Naive thymus-derived CD4-positive, alpha-beta T cell (primary cell): ENCODE results near the gene CMPK1. TPM values are rescaled to one million over a fixed set of nuclear protein-coding genes. Genes with fewer than 3 reads are reported as not detected.

Experiments
- ATAC-seq: fragments of 150-1000 bp; cut with Tn5 transposase; 2 replicates; pipeline ENCODE4 v1.10.0; 2021; ENCODE audit warnings: mild to moderate bottlenecking, moderate library complexity
- CTCF ChIA-PET: fragments of 350-600 bp; sonication (Branson Sonifier 250); formaldehyde crosslinking; loops from one replicate; lab custom pipeline; 2021; ENCODE audit warnings: antibody characterized with exemption; lab: Charles Lee
- POLR2A ChIA-PET: fragments of 350-600 bp; sonication (Branson Sonifier 250); formaldehyde crosslinking; loops from one replicate; lab custom pipeline; 2021; ENCODE audit warnings: antibody characterized with exemption, inconsistent platforms; lab: Charles Lee
- DNase-seq, 9 donors: peaks; one replicate each; pipeline versions ENCODE4 v3.0.0 to v3.0.0-alpha.2; 2020 to 2022; ENCODE audit warnings: mixed read lengths in 1 of 9
- H3K27ac ChIP-seq: one replicate; pipeline ENCODE4 v1.7.0; 2013; ENCODE audit warnings: mild to moderate bottlenecking, low read depth, low read length, moderate library complexity
- H3K27me3 ChIP-seq, 2 donors: one replicate each; pipeline ENCODE4 v1.7.0; 2013; ENCODE audit warnings: low read length in 2 of 2, mild to moderate bottlenecking in 2 of 2, moderate library complexity in 2 of 2; ENCODE audit not compliant: control insufficient read depth in 2 of 2, insufficient read depth in 2 of 2
- H3K36me3 ChIP-seq, 3 experiments: 1 replicate in 2 of 3; 2 replicates in 1 of 3; pipeline ENCODE4 v1.7.0; 2013; ENCODE audit warnings: low read length in 3 of 3, mild to moderate bottlenecking in 3 of 3, moderate library complexity in 1 of 3; ENCODE audit not compliant: insufficient read depth in 3 of 3, control insufficient read depth in 2 of 3
- H3K4me1 ChIP-seq, 2 donors: one replicate each; pipeline ENCODE4 v1.7.0; 2013; ENCODE audit warnings: low read length in 2 of 2, mild to moderate bottlenecking in 2 of 2, moderate library complexity in 1 of 2; ENCODE audit not compliant: control insufficient read depth in 2 of 2, insufficient read depth in 2 of 2
- H3K4me3 ChIP-seq: 2 replicates; pipeline ENCODE4 v1.7.0; 2013; ENCODE audit warnings: mild to moderate bottlenecking, low read length
- H3K9me3 ChIP-seq, 3 experiments: 1 replicate in 2 of 3; 2 replicates in 1 of 3; pipeline ENCODE4 v1.7.0; 2013; ENCODE audit warnings: low read length in 3 of 3; ENCODE audit not compliant: control insufficient read depth in 2 of 3
- H3K27ac Mint-ChIP-seq, 9 donors: one replicate each; pipeline ENCODE4 v1.8.0; 2020 to 2022; ENCODE audit warnings: mixed read lengths in 9 of 9, mild to moderate bottlenecking in 8 of 9, moderate library complexity in 5 of 9, inconsistent platforms in 2 of 9
- H3K27me3 Mint-ChIP-seq, 5 donors: one replicate each; pipeline ENCODE4 v1.8.0; 2021 to 2022; ENCODE audit warnings: mixed read lengths in 5 of 5, mild to moderate bottlenecking in 1 of 5
- H3K36me3 Mint-ChIP-seq, 5 donors: one replicate each; pipeline ENCODE4 v1.8.0; 2020 to 2022; ENCODE audit warnings: mixed read lengths in 5 of 5, mild to moderate bottlenecking in 3 of 5, inconsistent platforms in 1 of 5
- H3K4me1 Mint-ChIP-seq, 7 donors: one replicate each; pipeline ENCODE4 v1.8.0; 2020 to 2022; ENCODE audit warnings: mixed read lengths in 7 of 7, mild to moderate bottlenecking in 3 of 7, inconsistent platforms in 1 of 7
- H3K4me3 Mint-ChIP-seq, 10 donors: one replicate each; pipeline ENCODE4 v1.8.0; 2020 to 2022; ENCODE audit warnings: mild to moderate bottlenecking in 10 of 10, mixed read lengths in 10 of 10, moderate library complexity in 6 of 10, inconsistent platforms in 2 of 10
- H3K9me3 Mint-ChIP-seq, 11 donors: one replicate each; pipeline ENCODE4 v1.8.0; 2020 to 2022; ENCODE audit warnings: mixed read lengths in 11 of 11, mild to moderate bottlenecking in 4 of 11, inconsistent platforms in 1 of 11, moderate library complexity in 1 of 11
- intact Hi-C, 2 donors: fragments of 100-400 bp; cut with micrococcal nuclease; formaldehyde crosslinking; loops; one replicate each; pipeline ENCODE4 v1.15.1; 2023
- polyA plus RNA-seq, 2 donors: library from polyadenylated mRNA; unstranded; fragments of 300-500 nt; fragmentation: Illumina TruSeq; gene quantifications; one replicate each; pipeline ENCODE4 v1.2.3, GENCODE V29; 2021
- total RNA-seq, 6 experiments: library from RNA in 5 of 6; stranded (reverse) in 5 of 6; gene quantifications; 1 replicate in 5 of 6; 2 replicates in 1 of 6; pipeline ENCODE4 v1.2.3 and lab custom pipeline; 2021 to 2026

The CMPK1 gene
- total and polyA plus RNA-seq, 7 experiments from 2014 or later, result 83.2 to 159 (median 134) TPM

DNA sequence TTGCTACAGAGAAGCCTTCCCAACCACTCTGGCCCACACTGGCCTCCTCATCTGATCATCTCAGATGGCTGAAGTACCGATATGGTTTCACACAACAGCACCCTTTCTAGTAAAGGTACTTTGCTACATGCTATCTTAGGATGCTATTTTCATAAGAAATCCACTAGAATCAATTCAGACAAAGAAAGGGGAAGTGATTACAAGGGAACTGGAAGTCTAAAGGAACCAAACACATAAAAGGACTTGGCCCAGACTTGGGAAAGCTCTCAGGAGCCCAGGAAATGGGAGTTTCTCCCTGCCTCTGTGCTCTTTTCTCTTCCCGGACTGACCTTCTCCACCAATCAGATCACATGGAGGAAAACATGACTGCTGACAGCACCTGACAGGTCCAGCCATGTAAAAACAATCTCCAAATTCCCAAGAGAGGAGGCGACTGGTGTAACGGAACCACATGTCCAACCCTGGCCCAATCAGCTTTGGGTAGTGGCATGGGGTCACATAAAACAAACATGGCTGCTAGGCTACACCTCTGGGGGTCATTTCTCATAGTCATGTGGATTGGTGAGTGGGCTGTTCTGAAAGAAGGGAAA lies 69.8 kb downstream of the CMPK1 start:
- DNase-seq, result no peak

DNA sequence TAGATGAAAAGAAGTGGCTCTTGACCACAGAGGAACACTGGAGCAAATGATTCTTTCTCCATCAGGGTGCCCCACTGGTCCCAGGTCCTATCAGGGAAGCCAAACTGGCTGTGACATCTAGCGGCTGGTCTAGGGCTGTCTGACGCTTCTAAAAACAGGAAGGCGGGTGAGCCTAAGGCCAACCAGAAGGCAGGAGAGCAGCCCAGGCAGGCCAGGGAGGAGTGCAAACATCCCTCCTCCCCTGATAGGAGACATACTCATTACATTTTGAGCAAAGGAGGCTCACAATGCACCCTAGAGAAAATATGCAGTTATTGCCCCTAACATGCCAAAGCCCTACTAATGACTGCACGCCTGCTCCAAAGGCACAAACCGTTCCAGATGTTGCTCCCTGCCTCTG lies 72.1 kb downstream of the CMPK1 start:
- intact Hi-C loops, result no loop called here
- Mint-ChIP-seq H3K27ac (no peak overlapping the region), H3K36me3 (no peaks in the 10 kb centered on the region), H3K27me3 (peaks cover 15 to 42% (median 25%) of the 10 kb centered on the region in 5 donors), H3K9me3 (no peaks in the 10 kb centered on the region), H3K4me3 (no peak overlapping the region), H3K4me1 (no peaks in the 10 kb centered on the region)
- H3K27me3 ChIP-seq, result no peaks in the 10 kb centered on the region
- ChIA-PET CTCF (no interaction called here), POLR2A (no interaction called here)
- ATAC-seq (no peak), DNase-seq (no peak)
- H3K9me3 ChIP-seq, result no peaks in the 10 kb centered on the region
- H3K4me1 ChIP-seq, result no peaks in the 10 kb centered on the region
- no peak overlapping the region for H3K4me3 ChIP-seq
- no peaks in the 10 kb centered on the region for H3K36me3 ChIP-seq
- no peak overlapping the region for H3K27ac ChIP-seq

More for the DNA sequence above, 69.8 kb downstream of the CMPK1 start:
- Mint-ChIP-seq H3K4me3 (no peak overlapping the region), H3K9me3 (no peaks in the 10 kb centered on the region), H3K36me3 (no peaks in the 10 kb centered on the region), H3K27ac (no peak overlapping the region), H3K27me3 (peaks cover 16 to 38% (median 29%) of the 10 kb centered on the region in 5 donors), H3K4me1 (no peaks in the 10 kb centered on the region)
- ATAC-seq, result no peak
- ChIA-PET CTCF (no interaction called here), POLR2A (no interaction called here)
- no peaks in the 10 kb centered on the region for H3K9me3 ChIP-seq
- H3K4me3 ChIP-seq, result no peak overlapping the region
- intact Hi-C loops, result no loop called here
- no peaks in the 10 kb centered on the region for H3K36me3 ChIP-seq
- H3K27ac ChIP-seq, result no peak overlapping the region
- H3K27me3 ChIP-seq, result no peaks in the 10 kb centered on the region
- H3K4me1 ChIP-seq, result no peaks in the 10 kb centered on the region

GRCh38 chr1:47406966-47407365 lies 73.4 kb downstream of the CMPK1 start:
- Mint-ChIP-seq H3K27ac (no peak overlapping the region), H3K27me3 (peaks cover 13 to 40% (median 16%) of the 10 kb centered on the region in 5 donors), H3K36me3 (no peaks in the 10 kb centered on the region), H3K4me3 (no peak overlapping the region), H3K9me3 (no peaks in the 10 kb centered on the region), H3K4me1 (no peaks in the 10 kb centered on the region)
- ChIA-PET CTCF (no interaction called here), POLR2A (interaction anchor here (0.7 kb wide), 1 partner anchor 131 kb away, joined by 3 read pairs; no protein-coding TSS in a partner anchor)
- DNase-seq (no peak), ATAC-seq (no peak)
- intact Hi-C loops, result no loop called here
- Histone ChIP-seq H3K4me3 (no peak overlapping the region), H3K27ac (no peak overlapping the region), H3K36me3 (no peaks in the 10 kb centered on the region), H3K4me1 (no peaks in the 10 kb centered on the region), H3K9me3 (no peaks in the 10 kb centered on the region), H3K27me3 (no peaks in the 10 kb centered on the region)

DNA sequence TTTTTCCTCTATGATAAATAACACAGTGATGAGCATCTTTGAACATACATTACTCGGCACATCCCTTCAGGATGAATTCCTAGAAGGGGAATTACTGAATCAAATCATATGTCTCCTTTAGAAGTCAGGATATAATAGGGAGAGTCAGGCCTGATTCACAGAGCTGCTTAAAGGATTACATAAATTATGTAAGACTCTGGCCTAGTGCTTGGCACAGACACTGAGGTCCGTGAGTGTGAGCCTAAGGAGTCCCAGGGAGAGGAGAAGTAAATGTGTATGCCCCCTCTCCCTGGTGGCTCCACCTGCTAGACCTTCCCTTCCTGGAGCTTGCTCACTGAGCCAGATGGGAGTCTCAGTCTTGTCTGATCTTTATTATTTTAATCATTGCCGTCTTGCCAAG lies 73.9 kb downstream of the CMPK1 start:
- H3K4me3 Mint-ChIP-seq, result no peak overlapping the region
- no peak for DNase-seq
- H3K4me3 ChIP-seq, result no peak overlapping the region
- no peaks in the 10 kb centered on the region for H3K9me3 Mint-ChIP-seq
- no peaks in the 10 kb centered on the region for H3K27me3 ChIP-seq
- no peaks in the 10 kb centered on the region for H3K9me3 ChIP-seq
- H3K27me3 Mint-ChIP-seq, result peaks cover 11 to 35% (median 14%) of the 10 kb centered on the region in 5 donors
- H3K27ac ChIP-seq, result no peak overlapping the region
- no peaks in the 10 kb centered on the region for H3K4me1 Mint-ChIP-seq
- no peaks in the 10 kb centered on the region for H3K36me3 ChIP-seq
- intact Hi-C loops, result no loop called here
- no peak overlapping the region for H3K27ac Mint-ChIP-seq
- H3K36me3 Mint-ChIP-seq, result no peaks in the 10 kb centered on the region
- CTCF ChIA-PET, result no interaction called here
- H3K4me1 ChIP-seq, result no peaks in the 10 kb centered on the region
- ATAC-seq, result no peak
- POLR2A ChIA-PET, result interaction anchor here (0.7 kb wide), 1 partner anchor 131 kb away, joined by 3 read pairs; no protein-coding TSS in a partner anchor

DNA sequence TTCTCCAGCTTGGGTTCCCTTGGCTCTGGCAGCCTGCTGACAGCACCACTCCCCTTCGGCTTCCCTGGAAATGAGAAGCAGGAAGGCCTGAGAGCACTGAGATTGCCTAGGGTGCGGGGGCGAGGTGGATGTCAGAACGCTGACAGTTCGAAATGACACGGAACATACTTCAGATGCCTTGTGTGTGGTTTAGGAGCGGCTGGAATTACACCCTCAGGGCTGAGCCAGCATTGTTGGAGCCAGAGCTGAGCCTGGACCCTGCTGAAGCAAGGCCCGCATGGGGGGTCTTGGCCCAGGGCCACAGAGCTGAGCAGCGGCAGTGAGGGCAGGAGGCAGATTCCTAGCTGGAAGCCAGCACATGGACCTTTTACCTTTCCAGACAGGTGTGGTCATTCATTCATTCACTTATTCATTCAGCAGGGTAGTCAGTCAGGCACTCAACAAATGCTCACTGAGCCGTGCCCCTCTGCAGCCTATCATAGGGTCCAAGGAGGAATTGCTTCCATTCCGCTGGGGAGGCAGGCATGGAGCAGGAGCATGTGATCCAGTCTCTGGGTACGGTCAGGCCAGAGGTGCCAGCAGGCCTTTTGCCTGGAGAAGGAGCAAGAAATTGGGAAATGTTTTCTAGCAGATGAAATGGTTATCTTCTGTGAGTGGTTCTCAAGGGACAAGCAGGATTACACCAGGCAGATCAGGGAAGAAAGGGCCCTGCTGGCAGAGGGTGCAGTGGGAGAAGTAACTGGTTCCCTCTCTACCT lies 75.9 kb downstream of the CMPK1 start:
- H3K4me1 ChIP-seq, result no peaks in the 10 kb centered on the region
- no peak overlapping the region for H3K4me3 ChIP-seq
- no peaks in the 10 kb centered on the region for H3K4me1 Mint-ChIP-seq
- H3K36me3 ChIP-seq, result no peaks in the 10 kb centered on the region
- DNase-seq (no peak), ATAC-seq (no peak)
- H3K27ac ChIP-seq, result no peak overlapping the region
- intact Hi-C loops, result no loop called here
- H3K27me3 ChIP-seq, result no peaks in the 10 kb centered on the region
- H3K4me3 Mint-ChIP-seq, result no peak overlapping the region
- H3K9me3 ChIP-seq, result no peaks in the 10 kb centered on the region
- CTCF ChIA-PET, result no interaction called here
- H3K9me3 Mint-ChIP-seq, result no peaks in the 10 kb centered on the region
- POLR2A ChIA-PET, result no interaction called here
- no peaks in the 10 kb centered on the region for H3K36me3 Mint-ChIP-seq
- H3K27ac Mint-ChIP-seq, result no peak overlapping the region
- H3K27me3 Mint-ChIP-seq, result peaks cover 20 to 42% (median 25%) of the 10 kb centered on the region in 5 donors

- CTCF ChIA-PET, result no interaction called here
Observed at GRCh38 chr1:47410068-47410455, 76.5 kb downstream of the CMPK1 start.

More at GRCh38 chr1:47410068-47410455, 76.5 kb downstream of the CMPK1 start:
- no peak overlapping the region for H3K27ac Mint-ChIP-seq
- Histone ChIP-seq H3K36me3 (no peaks in the 10 kb centered on the region), H3K27ac (no peak overlapping the region), H3K4me1 (no peaks in the 10 kb centered on the region), H3K9me3 (no peaks in the 10 kb centered on the region), H3K27me3 (no peaks in the 10 kb centered on the region), H3K4me3 (no peak overlapping the region)
- no peaks in the 10 kb centered on the region for H3K36me3 Mint-ChIP-seq
- ATAC-seq (no peak), DNase-seq (no peak)
- H3K9me3 Mint-ChIP-seq, result no peaks in the 10 kb centered on the region
- intact Hi-C loops, result no loop called here
- no peaks in the 10 kb centered on the region for H3K4me1 Mint-ChIP-seq
- H3K4me3 Mint-ChIP-seq, result no peak overlapping the region
- POLR2A ChIA-PET, result no interaction called here
- peaks cover 17 to 46% (median 27%) of the 10 kb centered on the region in 5 donors for H3K27me3 Mint-ChIP-seq
